ENCODE data around the gene SND1. TPM values are rescaled to one million over a fixed set of nuclear protein-coding genes. Genes with fewer than 3 reads are reported as not detected.

The SND1 gene
- polyA plus RNA-seq, 3 donors = 67.1 to 171 (median 69.6) TPM

DNA sequence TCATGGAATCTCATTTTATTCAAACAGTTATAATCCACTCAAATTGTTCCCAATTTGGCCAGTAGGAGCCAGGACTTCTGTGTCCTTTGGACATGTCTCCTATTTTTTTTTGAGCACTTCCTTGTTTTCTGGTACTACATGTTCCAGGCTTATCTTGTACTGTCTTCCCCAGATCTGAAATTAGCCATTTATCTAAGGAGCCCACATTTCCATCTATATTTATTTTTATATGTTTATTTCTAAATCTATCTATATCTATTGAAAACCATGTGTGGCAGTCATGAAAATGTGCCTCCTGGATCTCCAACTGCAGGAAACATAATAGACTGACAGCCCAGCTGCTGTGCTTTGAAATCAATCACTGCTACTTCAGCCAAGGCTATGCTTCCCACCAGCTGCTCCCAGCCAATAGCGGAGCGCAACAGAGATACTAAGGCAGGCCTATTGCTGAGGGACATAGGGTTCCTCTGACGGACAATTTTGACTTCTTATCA lies 232.1 kb downstream of the SND1 start:
- no peak overlapping the region for H3K27ac ChIP-seq (ENCODE audit: low read depth, low read length)
- WGBS, 3 donors = 86 to 99% (median 98%) methylated on average over 3 of the region's 3 CpGs

DNA sequence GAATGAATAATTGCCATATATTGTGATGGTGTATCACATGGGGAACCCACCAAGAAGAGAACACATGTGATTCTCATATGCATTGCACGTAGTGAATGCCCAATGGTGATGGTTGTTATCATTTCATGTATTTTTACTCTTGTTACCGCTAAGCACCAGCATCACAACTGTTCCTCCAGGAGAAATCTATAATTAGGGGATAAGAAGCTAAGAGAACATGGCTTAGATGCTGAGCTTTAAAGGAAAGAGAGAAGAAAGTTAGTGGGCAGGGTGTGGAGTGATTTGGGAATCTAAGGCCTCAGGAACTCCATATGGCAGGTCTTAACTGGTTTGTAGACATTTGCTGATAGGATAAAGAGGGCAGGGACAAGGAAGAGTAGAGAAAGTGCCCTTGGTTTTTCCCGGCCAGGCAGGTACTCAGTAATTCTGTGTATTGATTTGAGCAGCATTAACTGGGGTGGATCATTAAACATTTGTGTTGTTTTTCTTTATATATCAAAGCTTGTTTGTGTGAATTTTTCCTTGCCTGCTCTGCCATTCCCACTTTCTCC lies 233.3 kb downstream of the SND1 start:
- no peak overlapping the region for H3K27ac ChIP-seq (ENCODE audit: low read depth, low read length)
- WGBS, 3 donors = 78 to 97% (median 94%) methylated on average over 3 of the region's 3 CpGs

DNA sequence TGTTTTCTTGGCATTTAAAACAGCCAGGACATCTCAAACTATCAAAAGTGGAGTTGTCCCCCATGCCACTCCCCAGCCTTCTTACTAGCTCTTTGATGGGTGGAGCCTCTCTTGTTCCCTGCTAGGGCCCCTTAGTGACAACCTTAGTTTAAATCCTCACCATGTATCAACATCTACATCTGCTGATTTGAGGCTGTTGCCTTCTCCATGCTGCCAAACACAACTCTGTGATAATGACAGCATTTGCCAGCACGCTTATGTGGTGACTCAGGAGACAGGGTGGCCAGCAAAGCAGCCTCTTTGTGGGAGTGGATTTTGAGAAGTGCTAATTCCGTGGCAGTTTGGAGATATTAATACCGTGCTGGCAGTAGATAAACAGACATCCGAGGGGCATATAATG lies 233.8 kb downstream of the SND1 start:
- 46 to 72% (median 59%) methylated on average over 4 of the region's 4 CpGs for WGBS, 3 donors

DNA sequence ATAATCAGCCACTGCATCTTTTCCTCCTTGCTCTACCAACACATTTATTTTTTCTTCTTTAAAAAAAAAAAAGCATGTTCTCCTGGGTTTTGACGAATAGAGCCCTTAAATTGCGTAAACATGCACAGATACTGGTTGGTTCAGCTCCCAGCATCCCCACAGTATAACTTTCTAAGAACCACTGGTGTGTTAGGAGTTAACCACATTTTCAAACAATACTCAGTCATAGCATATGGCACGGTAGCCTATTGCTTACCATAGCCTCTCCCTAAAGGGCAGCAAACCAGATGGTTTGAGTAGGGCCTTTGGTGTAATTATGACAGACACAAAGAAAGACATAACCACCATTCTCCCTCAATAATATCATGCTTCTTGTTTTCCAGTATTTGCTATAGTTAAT lies 234.3 kb downstream of the SND1 start:
- no peak overlapping the region for H3K27ac ChIP-seq (ENCODE audit: low read depth, low read length)
- 46 to 67% (median 57%) methylated on average over 3 of the region's 3 CpGs for WGBS, 3 donors

More for the DNA sequence above, 233.8 kb downstream of the SND1 start:
- no peak overlapping the region for H3K27ac ChIP-seq (ENCODE audit: low read depth, low read length)

DNA sequence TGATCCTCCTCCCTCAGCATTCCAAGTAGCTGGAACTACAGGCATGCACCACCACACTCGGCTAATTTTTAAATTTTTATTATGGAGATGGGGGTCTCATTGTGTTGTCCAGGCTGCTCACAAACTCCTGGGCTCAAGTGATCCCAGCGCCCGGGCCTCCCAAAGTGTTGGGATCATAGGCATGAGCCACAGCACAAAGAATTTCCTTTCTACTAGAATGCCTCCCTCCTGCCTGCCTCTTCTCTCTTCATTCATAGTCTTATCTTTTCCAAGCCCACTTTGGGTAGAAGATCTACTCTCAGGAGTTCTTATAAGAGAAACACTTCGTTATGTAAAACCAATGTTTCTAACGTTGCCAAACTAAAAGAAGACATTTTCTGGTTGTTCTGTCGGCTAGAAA lies 235.1 kb downstream of the SND1 start:
- no peak overlapping the region for H3K27ac ChIP-seq (ENCODE audit: low read depth, low read length)
- 89 to 92% (median 91%) methylated on average over 6 of the region's 6 CpGs for WGBS, 3 donors

DNA sequence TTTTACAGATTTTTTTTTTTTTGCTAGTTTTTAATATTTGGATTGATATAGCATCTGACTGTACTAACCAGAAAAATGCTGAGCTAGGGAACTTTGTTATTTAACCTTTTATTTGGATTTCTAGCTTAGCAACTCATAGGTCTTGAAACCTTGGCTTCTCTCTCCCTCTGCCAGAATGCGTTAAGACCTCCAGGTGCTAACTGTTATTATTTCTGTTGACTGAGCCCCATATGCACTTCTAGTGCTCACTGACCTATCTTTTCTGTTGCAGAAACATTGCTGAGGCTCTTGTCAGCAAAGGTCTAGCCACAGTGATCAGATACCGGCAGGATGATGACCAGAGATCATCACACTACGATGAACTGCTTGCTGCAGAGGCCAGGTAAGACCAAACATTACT lies 235.6 kb downstream of the SND1 start:
- no peak overlapping the region for H3K27ac ChIP-seq (ENCODE audit: low read depth, low read length)
- WGBS, 3 donors = 84 to 94% (median 90%) methylated on average over 3 of the region's 3 CpGs

DNA sequence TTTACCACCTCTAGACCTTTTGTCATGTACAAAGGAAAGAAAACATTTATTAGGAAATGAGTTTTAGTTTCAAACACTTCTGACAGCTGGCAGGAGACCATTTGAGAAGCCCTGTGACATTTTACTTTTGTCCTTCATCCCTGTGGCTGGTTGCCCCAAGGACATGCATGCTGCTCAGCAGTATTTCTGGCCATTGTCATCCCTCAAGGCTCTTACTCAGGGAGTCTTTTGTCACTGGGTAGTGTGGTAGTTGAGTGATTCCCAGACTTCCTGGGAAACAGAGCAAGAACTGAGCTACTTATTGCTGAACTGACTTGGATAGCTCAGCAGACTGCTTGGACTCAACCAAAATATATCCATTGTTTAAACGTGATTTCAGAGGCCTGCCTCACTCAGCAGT lies 236.4 kb downstream of the SND1 start:
- no peak overlapping the region for H3K27ac ChIP-seq (ENCODE audit: low read depth, low read length)
- WGBS, 3 donors = 42 to 78% (median 57%) methylated on average over 1 of the region's 1 CpG

DNA sequence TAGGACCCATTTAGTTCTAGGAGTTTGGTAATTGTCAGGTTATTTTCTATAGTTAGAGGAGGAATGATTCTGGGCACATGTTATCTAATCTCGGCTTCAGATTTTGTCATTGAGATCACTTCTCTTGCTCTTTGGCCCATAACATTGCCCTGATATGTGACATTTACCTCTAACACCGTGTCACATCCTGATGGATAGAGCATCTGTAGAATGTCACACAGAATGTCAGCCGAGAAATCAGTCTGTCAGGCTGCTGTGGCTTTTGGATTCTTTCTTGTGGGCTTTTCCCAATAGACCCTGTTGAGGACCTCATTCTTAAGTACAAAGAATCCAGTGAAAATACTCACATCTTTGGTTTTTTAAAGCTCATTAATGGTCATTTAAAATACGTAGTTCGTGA lies 236.8 kb downstream of the SND1 start:
- no peak overlapping the region for H3K27ac ChIP-seq (ENCODE audit: low read depth, low read length)
- 79 to 97% (median 93%) methylated on average over 5 of the region's 5 CpGs for WGBS, 3 donors

DNA sequence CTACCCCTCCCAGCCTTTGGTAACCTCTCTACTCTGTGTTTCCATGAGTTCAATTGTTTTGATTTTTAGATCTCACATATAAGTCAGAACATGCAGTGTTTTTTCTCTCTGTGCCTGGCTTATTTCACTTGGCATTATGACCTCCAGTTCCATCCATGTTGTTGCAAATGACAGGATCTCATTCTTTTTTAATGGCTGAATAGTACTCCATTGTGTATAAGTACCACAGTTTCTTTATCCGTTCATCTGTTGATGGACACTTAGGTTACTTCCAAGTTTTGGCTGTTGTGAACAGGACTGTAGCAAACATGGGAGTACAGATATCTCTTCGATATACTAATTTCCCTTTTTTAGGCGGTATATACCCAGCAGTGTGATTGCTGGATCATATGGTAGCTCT lies 237.7 kb downstream of the SND1 start:
- 88 to 96% (median 93%) methylated on average over 3 of the region's 3 CpGs for WGBS, 3 donors
- H3K27ac ChIP-seq (ENCODE audit: low read depth, low read length) = no peak overlapping the region

DNA sequence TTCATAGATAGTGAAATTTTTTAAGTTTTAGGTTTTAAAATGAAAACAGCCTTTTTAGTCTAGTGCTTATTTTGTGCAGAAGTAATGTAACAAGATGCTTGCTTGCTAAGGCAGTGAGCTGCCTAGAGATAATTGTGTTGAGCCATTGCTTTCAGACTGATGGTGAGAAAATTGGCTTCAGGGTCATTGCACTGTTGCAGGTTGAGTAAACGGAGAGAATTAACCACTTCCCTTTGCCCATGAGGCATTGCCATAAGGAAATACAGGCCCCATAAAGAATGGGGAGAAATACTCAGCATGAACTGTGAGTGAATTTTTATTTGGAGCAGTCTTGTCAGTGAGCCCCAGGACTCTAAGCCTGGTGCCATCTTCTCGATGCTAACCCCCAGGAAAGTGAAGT lies 238.7 kb downstream of the SND1 start:
- H3K27ac ChIP-seq (ENCODE audit: low read depth, low read length) = no peak overlapping the region
- WGBS, 3 donors = 72 to 78% (median 77%) methylated on average over 2 of the region's 2 CpGs

DNA sequence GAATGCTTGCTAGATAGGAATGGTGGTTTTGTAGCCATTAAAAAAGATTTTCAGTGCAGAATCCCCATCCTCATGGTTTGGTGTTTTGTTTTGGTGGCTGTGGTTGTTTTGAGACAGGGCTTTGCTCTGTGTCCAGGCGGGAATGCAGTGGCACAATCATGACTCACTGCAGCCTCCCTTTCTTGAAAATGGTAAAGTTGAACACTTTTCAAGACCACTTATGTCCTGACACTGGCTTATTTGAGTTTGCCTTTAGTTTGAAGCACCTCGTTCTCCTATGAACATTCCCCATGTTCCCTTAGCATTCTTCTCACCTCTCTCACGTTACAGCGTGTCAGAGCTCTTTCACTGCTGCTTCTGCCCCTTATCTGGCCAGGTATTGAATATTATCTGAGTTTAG lies 239.2 kb downstream of the SND1 start:
- 85 to 97% (median 95%) methylated on average over 4 of the region's 4 CpGs for WGBS, 3 donors
- no peak overlapping the region for H3K27ac ChIP-seq (ENCODE audit: low read depth, low read length)

DNA sequence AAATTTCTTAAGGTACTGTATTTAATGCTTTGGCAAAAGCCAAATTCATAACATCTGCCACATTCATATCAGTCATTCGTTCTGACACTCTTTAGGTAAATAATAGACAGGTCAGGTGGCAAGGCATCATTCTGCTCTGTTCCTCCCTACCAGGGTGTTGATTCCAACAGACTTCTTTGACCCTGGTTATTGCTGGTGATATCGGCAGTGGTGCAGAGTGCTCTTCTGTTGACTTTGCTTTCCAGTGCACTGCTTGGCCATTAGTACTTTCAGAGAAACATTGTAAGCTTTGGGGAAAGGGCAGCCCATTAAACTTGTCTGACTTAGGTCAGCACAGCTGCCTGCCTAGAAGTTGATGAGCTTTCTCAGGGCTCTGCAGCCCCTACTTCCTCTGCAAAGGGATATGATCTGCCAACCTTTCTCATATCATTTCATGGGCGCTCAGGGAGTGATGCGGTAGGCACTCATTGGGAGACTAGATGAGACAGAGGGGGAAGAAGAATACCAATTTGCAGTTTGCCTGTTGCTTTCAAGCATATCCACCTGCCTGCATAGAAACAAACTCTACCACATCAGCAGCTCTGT lies 240.0 kb downstream of the SND1 start:
- whole genome bisulfite sequencing, 3 donors = 75 to 96% (median 85%) methylated on average over 4 of the region's 4 CpGs
- no peak overlapping the region for H3K27ac ChIP-seq (ENCODE audit: low read depth, low read length)

DNA sequence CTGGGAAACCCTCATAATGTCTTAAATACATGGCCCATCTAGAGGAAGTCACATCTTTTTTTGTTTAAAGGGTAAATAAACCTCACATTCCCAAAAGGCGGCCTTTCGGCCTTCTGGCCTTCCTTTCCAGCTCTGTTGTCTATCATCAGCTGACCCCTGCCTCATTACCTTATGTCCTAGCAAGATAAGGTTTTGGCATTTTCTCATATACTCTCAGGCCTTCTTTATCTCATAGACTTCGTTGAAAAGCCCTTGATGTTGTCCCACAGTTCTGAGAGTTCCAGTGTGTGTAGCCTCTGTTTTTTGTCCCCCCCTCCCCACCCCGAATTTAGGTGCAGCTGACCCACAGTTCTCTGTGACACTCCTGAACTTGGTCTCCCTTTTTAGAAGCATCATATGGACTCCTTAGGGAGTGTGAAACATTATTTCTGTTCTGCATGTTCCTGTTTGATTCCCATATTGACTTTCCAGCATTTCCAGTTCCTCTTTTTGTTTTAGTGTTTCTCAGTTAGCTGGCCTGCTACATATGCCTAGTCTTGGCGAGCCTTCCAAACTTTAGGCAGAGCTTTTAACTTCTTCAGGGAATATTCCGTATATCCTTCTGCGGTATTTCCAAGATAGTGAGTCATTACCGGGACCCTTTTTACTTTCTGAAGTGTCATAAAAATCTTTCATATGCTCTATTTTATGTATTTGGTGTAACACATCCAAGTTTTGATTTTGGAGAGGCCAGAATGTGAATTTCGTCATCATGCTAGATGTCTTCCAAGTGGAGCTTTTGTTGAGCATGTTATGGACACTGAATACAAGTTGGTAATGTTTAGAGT lies 240.7 kb downstream of the SND1 start:
- 74 to 79% (median 76%) methylated on average over 9 of the region's 9 CpGs for WGBS, 3 donors
- H3K27ac ChIP-seq (ENCODE audit: low read depth, low read length) = no peak overlapping the region

DNA sequence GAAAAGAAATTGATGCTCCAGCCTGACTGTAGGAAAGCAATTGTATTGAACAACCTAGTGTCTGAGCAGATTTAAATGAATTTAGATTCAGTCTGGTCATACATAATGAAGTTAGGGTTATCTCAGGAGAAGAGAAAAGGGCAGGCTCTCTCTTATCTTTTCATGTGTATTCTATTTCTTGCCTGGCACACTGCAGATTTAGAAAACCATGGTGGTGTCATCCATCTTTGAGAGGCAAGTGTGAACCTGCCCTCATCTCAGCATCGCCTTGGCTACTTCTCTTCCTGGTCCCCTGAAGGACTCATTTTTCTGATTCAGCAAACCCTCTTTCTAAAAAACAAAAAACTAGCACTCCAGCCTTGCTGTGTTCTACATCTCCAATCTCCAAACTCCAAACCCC lies 241.6 kb downstream of the SND1 start:
- H3K27ac ChIP-seq (ENCODE audit: low read depth, low read length) = no peak overlapping the region
- WGBS, 3 donors = 91 to 100% (median 98%) methylated on average over 1 of the region's 1 CpG

DNA sequence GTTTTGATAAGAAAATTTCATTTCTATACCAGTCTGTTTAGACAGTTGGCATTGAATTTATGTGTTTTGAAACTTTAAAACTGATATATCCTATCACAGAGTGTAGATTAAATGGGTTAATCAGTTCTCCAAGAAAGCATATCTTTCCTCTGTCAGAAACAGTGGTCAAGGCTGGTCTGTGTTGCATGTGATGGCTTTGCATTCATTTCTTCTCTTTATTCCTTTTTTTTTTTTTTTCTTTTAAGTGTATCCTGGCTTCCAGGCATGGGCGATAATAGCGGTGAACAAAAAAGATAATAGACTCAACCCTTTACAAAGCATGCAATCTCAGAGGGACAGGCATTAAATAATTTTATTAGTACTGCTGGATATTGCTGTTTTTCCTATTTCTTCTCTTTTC lies 242.6 kb downstream of the SND1 start:
- H3K27ac ChIP-seq (ENCODE audit: low read depth, low read length) = no peak overlapping the region
- WGBS, 3 donors = 75 to 98% (median 97%) methylated on average over 2 of the region's 2 CpGs

DNA sequence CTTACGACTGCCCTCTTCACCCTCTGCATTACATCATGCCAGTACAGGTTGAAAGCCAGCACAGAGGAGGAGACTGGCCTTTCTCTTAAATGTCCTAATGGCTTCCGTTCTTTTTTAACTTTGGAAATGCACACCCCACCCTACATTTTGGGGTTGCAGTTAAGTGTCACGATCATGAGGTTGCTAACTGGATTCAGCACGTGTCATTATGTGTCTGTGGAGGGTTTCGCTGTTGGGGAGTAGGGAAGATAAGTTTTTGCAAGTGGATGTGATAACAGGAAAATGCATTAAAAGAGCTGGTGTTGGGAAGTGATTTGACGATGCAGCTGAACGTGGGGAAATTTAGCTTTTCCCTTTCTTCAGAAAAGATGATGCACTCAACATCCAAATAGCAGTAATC lies 243.4 kb downstream of the SND1 start:
- no peak overlapping the region for H3K27ac ChIP-seq (ENCODE audit: low read depth, low read length)
- 88 to 93% (median 92%) methylated on average over 7 of the region's 7 CpGs for WGBS, 3 donors

DNA sequence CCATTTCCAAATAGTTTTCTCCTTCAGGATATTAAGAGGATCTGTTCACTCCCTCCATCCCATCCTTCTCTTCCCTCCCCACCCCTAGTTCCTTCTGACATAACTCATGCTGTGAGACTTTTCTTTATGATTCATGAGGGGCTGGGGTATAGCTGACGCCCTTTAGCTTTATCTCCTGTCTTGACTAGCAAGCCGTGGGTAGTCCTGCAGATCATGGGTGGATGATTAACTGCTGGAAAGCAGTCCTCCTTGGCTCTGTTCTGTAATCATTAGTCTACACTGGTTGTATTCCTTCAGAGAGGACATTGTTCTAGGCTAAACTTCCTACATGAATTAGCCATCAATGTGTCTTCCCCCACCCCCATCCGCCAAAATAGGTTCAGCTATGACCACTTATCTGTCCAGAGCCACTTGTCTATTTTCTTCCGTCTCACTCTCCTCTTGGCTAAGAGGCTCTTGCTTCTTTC lies 243.9 kb downstream of the SND1 start:
- 78 to 80% (median 78%) methylated on average over 4 of the region's 4 CpGs for WGBS, 3 donors
- no peak overlapping the region for H3K27ac ChIP-seq (ENCODE audit: low read depth, low read length)

DNA sequence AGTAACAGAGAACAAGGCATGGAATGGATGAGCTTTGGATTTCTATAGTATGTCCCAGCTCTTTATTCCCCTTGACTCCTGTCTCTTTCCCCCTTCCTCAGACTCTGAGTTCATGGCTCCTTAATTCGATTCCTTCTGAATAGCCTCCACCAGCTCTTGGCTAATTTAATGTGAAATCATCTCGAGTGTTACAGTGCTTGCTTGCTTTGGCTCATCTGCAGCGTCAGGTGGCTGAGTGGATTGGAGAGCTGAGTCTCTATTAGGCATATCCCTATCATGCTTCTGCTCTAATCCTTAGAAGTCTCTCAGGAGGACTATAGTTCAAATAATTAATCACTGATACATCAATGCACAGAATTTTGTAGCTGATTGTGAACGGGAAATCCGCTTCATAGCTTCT lies 244.7 kb downstream of the SND1 start:
- WGBS, 3 donors = 79 to 95% (median 92%) methylated on average over 5 of the region's 5 CpGs
- no peak overlapping the region for H3K27ac ChIP-seq (ENCODE audit: low read depth, low read length)

DNA sequence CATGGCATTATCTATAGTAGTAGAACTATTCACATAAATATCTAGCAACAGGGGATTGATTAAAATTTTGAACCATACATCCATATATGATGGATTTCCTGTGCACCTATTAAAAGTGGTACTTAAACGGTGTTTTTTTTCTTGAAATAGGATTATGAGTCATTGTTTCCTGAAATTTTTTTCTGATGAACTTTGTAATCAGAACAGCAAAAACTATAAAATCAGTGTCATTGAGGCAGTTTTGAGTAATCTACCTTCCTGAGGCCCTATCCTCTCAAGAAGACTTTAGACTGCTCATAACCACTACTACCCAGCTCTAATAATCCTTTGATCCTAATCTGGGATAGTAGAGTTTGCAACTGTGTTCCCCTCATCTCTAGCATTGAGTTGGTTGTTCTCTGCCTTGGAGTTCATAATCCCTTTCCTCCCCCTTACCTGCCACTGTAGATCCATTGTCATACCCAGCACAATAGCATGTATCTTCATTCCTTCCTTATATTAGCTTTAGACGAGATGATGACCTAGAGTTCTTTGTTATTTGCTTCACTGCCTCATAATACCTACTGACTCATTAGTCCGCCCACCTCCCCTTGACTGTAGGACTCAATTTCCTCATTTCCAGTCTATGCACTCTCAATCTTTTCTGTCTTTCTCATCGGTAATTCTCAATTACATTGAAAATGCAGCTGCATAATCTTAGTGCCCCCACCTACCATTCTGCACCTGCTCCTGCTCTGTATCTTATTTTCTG lies 245.9 kb downstream of the SND1 start:
- WGBS, 3 donors = 79 to 90% (median 81%) methylated on average over 4 of the region's 4 CpGs
- H3K27ac ChIP-seq (ENCODE audit: low read depth, low read length) = no peak overlapping the region

All from adipose tissue (tissue), 3 donors.